HEK293 (cell line): ENCODE measurements around the gene SHROOM3.

Experiments used
- TCF7L2 ChIP-seq: IDR thresholded peaks from 2 replicates; pipeline ENCODE4 v1.6.1; 2011; ENCODE audit warnings: low read depth, mild to moderate bottlenecking, inconsistent platforms, low read length, moderate library complexity, borderline replicate concordance
- ZNF596 ChIP-seq: fragments of 450-650 bp; IDR thresholded peaks from 2 replicates; pipeline ENCODE4 v1.5.0; 2018; ENCODE audit warnings: missing biosample characterization, mild to moderate bottlenecking, missing genetic modification characterization, moderate library complexity
- ZNF776 ChIP-seq: fragments of 450-650 bp; formaldehyde crosslinking; IDR thresholded peaks from 2 replicates; pipeline ENCODE4 v1.5.0; 2017; ENCODE audit warnings: missing biosample characterization, missing genetic modification characterization, borderline replicate concordance

GRCh38 chr4:76605099-76605563 is 170.1 kb downstream of the SHROOM3 start:
- TF ChIP-seq TCF7L2 (no peak), ZNF776 (tag by site-specific recombination) (no peak), ZNF596 (no peak)
